Kidney (tissue), 14 donors: ENCODE results near the gene CHRNE. TPM values are rescaled to one million over a fixed set of nuclear protein-coding genes. Genes with fewer than 3 reads are reported as not detected.

Source experiments
- DNase-seq, 5 donors: peaks; one replicate each; pipeline ENCODE4 v3.0.0-alpha.2; 2013 to 2020
- FAIRE-seq: peaks from 2 replicates; lab custom pipeline; 2012; peaks lifted over from hg19 to GRCh38; lab: Jason Lieb, UNC
- H3K27ac ChIP-seq, 2 donors: one replicate each; pipeline ENCODE4 v1.7.0; 2013; ENCODE audit warnings: low read depth in 2 of 2, low read length in 2 of 2, inconsistent platforms in 1 of 2
- H3K27me3 ChIP-seq: one replicate; pipeline ENCODE4 v1.7.1; 2013; ENCODE audit warnings: low read length, inconsistent platforms; ENCODE audit not compliant: control insufficient read depth, insufficient read depth
- H3K36me3 ChIP-seq, 3 donors: one replicate each; pipeline versions ENCODE4 v1.7.0 to v1.7.1; 2013; ENCODE audit warnings: low read length in 3 of 3, control low read depth in 1 of 3, inconsistent platforms in 1 of 3; ENCODE audit not compliant: insufficient read depth in 3 of 3, control insufficient read depth in 2 of 3
- H3K4me1 ChIP-seq, 3 donors: one replicate each; pipeline versions ENCODE4 v1.7.0 to v1.7.1; 2013; ENCODE audit warnings: low read length in 3 of 3, inconsistent platforms in 1 of 3, low read depth in 1 of 3; ENCODE audit not compliant: control insufficient read depth in 2 of 3, insufficient read depth in 2 of 3
- H3K4me3 ChIP-seq, 3 donors: one replicate each; pipeline versions ENCODE4 v1.7.0 to v1.8.1; 2013; ENCODE audit warnings: low read length in 3 of 3, control low read depth in 1 of 3, inconsistent platforms in 1 of 3
- H3K9ac ChIP-seq, 3 donors: one replicate each; pipeline versions ENCODE4 v1.7.0 to v1.7.1; 2013; ENCODE audit warnings: low read length in 3 of 3, control low read depth in 1 of 3, inconsistent platforms in 1 of 3
- H3K9me3 ChIP-seq, 3 donors: one replicate each; pipeline versions ENCODE4 v1.7.0 to v1.7.1; 2013; ENCODE audit warnings: low read length in 3 of 3, control low read depth in 1 of 3, inconsistent platforms in 1 of 3; ENCODE audit not compliant: control insufficient read depth in 2 of 3, insufficient read depth in 1 of 3
- CTCF ChIP-seq: IDR thresholded peaks from 3 replicates; pipeline ENCODE4 v1.5.1; 2012; ENCODE audit warnings: mild to moderate bottlenecking, moderate library complexity, borderline replicate concordance; ENCODE audit not compliant: insufficient read depth; ENCODE audit errors: extremely low read depth
- intact Hi-C: fragments of 100-400 bp; cut with DNase I; formaldehyde crosslinking; loops from one replicate; pipeline ENCODE4 v1.11.1; 2022
- polyA plus RNA-seq: library from polyadenylated mRNA; stranded (reverse); fragments of 350-450 nt; fragmentation: Illumina TruSeq; extraction: RNeasy Lipid Tissue Mini Kit (QIAGEN cat#74804); gene quantifications from one replicate; pipeline ENCODE4 v1.2.3, GENCODE V29; 2014; ENCODE audit warnings: low read depth, low replicate concordance; ENCODE audit not compliant: insufficient read depth
- total RNA-seq: library from RNA; stranded (reverse); fragmentation: NEBNext Ultra II Directional; extraction: Animal tissue kit (Norgen Biotek cat#: 25700); gene quantifications from one replicate; pipeline ENCODE4 v1.2.1, GENCODE V29; 2021
- donor health status: control.
- donor health status: control.
- donor health status: control.
- donor health status: control.
- donor health status: control.
- donor health status: DM: yes; HTN: yes; CAD: no.
- donor health status: Normal renal cell carcinoma (clear cell type).

CHRNE gene
- total and polyA plus RNA-seq, 2 donors from 2014 or later, result 0.82 to 1.3 TPM

- DNase-seq, result peak in 1 of 5 donors; percentile 59
- Histone ChIP-seq H3K9ac (no peak overlapping the region), H3K36me3 (peaks cover 0 to 37% (median 27%) of the 10 kb centered on the region in 3 donors), H3K27me3 (no peaks in the 10 kb centered on the region), H3K4me1 (peaks cover 0 to 6% (median 0%) of the 10 kb centered on the region in 3 donors), H3K9me3 (no peaks in the 10 kb centered on the region), H3K4me3 (no peak overlapping the region), H3K27ac (no peak overlapping the region)
- no peak for TF ChIP-seq CTCF
- intact Hi-C loops, result no loop called here
- FAIRE-seq, result no peak
Observed at GRCh38 chr17:4893272-4893671, 9.6 kb downstream of the CHRNE start.

- peak in 4 of 5 donors; percentile 75 to 86 (median 80) for DNase-seq
Observed at GRCh38 chr17:4892499-4893221, 10.2 kb downstream of the CHRNE start.

GRCh38 chr17:4891411-4892410 is 11.2 kb downstream of the CHRNE start:
- Histone ChIP-seq H3K36me3 (peaks cover 0 to 41% (median 27%) of the 10 kb centered on the region in 3 donors), H3K9ac (no peak overlapping the region), H3K9me3 (no peaks in the 10 kb centered on the region), H3K4me3 (no peak overlapping the region), H3K27ac (no peak overlapping the region), H3K4me1 (peaks cover 0 to 6% (median 0%) of the 10 kb centered on the region in 3 donors), H3K27me3 (no peaks in the 10 kb centered on the region)
- TF ChIP-seq CTCF, result no peak
- intact Hi-C loops, result no loop called here
- FAIRE-seq, result no peak
- no peak for DNase-seq

More at GRCh38 chr17:4892499-4893221, 10.2 kb downstream of the CHRNE start:
- intact Hi-C loops, result no loop called here
- no peak for FAIRE-seq
- Histone ChIP-seq H3K4me3 (no peak overlapping the region), H3K9ac (no peak overlapping the region), H3K36me3 (peaks cover 0 to 39% (median 27%) of the 10 kb centered on the region in 3 donors), H3K4me1 (peaks cover 0 to 6% (median 0%) of the 10 kb centered on the region in 3 donors), H3K27ac (no peak overlapping the region), H3K9me3 (no peaks in the 10 kb centered on the region), H3K27me3 (no peaks in the 10 kb centered on the region)
- TF ChIP-seq CTCF, result no peak
